Ammon's horn (tissue), 1 donor: Measurements from ENCODE around the gene ZDHHC12.
A peak's percentile ranks its signal among the peaks of the same experiment; 100 is the strongest.

Experiments used
- DNase-seq: peaks from one replicate; pipeline ENCODE4 v3.0.0-alpha.2; 2016; ENCODE audit warnings: low spot score

Gene ZDHHC12

GRCh38 chr9:128723866-128724743, at the start of gene ZDHHC12:
Gene ZDHHC12 (minus strand): TSS chr9:128724127. CDS start chr9:128724093, 34 bp downstream.
- peak; percentile 95 for DNase-seq

- no peak for DNase-seq
Observed at GRCh38 chr9:128773049-128773448, 49.1 kb upstream of the ZDHHC12 start.

GRCh38 chr9:128771745-128772519, 48.0 kb upstream of the ZDHHC12 start, which contains the start of gene ZER1:
Gene ZER1 (minus strand): TSS chr9:128771927. CDS start chr9:128755565, 16,362 bp downstream.
- DNase-seq: peak; percentile 91

- DNase-seq: no peak
Observed at GRCh38 chr9:128771094-128771721, 47.3 kb upstream of the ZDHHC12 start.

- DNase-seq: no peak
Observed at GRCh38 chr9:128770286-128771030, 46.5 kb upstream of the ZDHHC12 start.

- DNase-seq: no peak
Observed at GRCh38 chr9:128768606-128769005, 44.7 kb upstream of the ZDHHC12 start.

GRCh38 chr9:128765499-128765898, 41.6 kb upstream of the ZDHHC12 start:
- DNase-seq: no peak

GRCh38 chr9:128764361-128764760, 40.4 kb upstream of the ZDHHC12 start:
- DNase-seq: no peak

- no peak for DNase-seq
Observed at GRCh38 chr9:128762671-128763449, 38.9 kb upstream of the ZDHHC12 start.

GRCh38 chr9:128757602-128758001, 33.7 kb upstream of the ZDHHC12 start:
- DNase-seq: no peak

- no peak for DNase-seq
Observed at GRCh38 chr9:128753627-128754026, 29.7 kb upstream of the ZDHHC12 start.

GRCh38 chr9:128750926-128751595, 27.1 kb upstream of the ZDHHC12 start:
- DNase-seq: no peak

GRCh38 chr9:128747241-128747640, 23.3 kb upstream of the ZDHHC12 start:
- no peak for DNase-seq

- no peak for DNase-seq
Observed at GRCh38 chr9:128743421-128743820, 19.5 kb upstream of the ZDHHC12 start.

GRCh38 chr9:128742401-128742800, 18.5 kb upstream of the ZDHHC12 start:
- DNase-seq: no peak

GRCh38 chr9:128735373-128735772, 11.4 kb upstream of the ZDHHC12 start:
- DNase-seq: peak; percentile 66

- DNase-seq: peak; percentile 71
Observed at GRCh38 chr9:128733256-128733655, 9.3 kb upstream of the ZDHHC12 start.

GRCh38 chr9:128732576-128732975, 8.6 kb upstream of the ZDHHC12 start:
- DNase-seq: no peak

GRCh38 chr9:128731691-128732090, 7.8 kb upstream of the ZDHHC12 start:
- no peak for DNase-seq

- DNase-seq: no peak
Observed at GRCh38 chr9:128731093-128731492, 7.2 kb upstream of the ZDHHC12 start.
